ENCODE data around the gene METRN. TPM values are rescaled to one million over a fixed set of nuclear protein-coding genes. Genes with fewer than 3 reads are reported as not detected.

METRN gene
- total RNA-seq, 1 experiment from 2014 or later: 25.2 TPM

- H4K20me1 ChIP-seq (ENCODE audit: insufficient read depth, low read depth, low read length): no peaks in the 10 kb centered on the region
- no peaks in the 10 kb centered on the region for H3K4me1 ChIP-seq (ENCODE audit: low read length)
- no peak for DNase-seq
- no peak overlapping the region for H3K4me3 ChIP-seq (ENCODE audit: low read length)
- H3K27ac ChIP-seq (ENCODE audit: low read length): no peak overlapping the region
- no peaks in the 10 kb centered on the region for H3K79me2 ChIP-seq (ENCODE audit: low read length)
- H3K9me2 ChIP-seq (replicated peaks; ENCODE audit: insufficient read depth, low read length): no peaks in the 10 kb centered on the region
- no peaks in the 10 kb centered on the region for H3K27me3 ChIP-seq (ENCODE audit: low read length)
- no peak overlapping the region for H3K4me2 ChIP-seq (ENCODE audit: low read depth, low read length, poor library complexity, severe bottlenecking)
- H2AFZ ChIP-seq (ENCODE audit: low read length): no peak overlapping the region
- no peaks in the 10 kb centered on the region for H3K9me3 ChIP-seq (ENCODE audit: low read length)
- no peaks in the 10 kb centered on the region for H3K36me3 ChIP-seq (ENCODE audit: insufficient read depth, low read length)
- H3K9ac ChIP-seq (ENCODE audit: low read length): no peak overlapping the region
These were observed 52.9 kb downstream of the METRN start for GRCh38 chr16:767743-768235.

GRCh38 chr16:768428-768827, 53.5 kb downstream of the METRN start:
- Histone ChIP-seq H2AFZ (ENCODE audit: low read length) (no peak overlapping the region), H3K4me3 (ENCODE audit: low read length) (no peak overlapping the region), H3K27ac (ENCODE audit: low read length) (no peak overlapping the region), H3K4me2 (ENCODE audit: low read depth, low read length, poor library complexity, severe bottlenecking) (no peak overlapping the region), H4K20me1 (ENCODE audit: insufficient read depth, low read depth, low read length) (no peaks in the 10 kb centered on the region), H3K9ac (ENCODE audit: low read length) (no peak overlapping the region), H3K36me3 (ENCODE audit: insufficient read depth, low read length) (no peaks in the 10 kb centered on the region), H3K27me3 (ENCODE audit: low read length) (no peaks in the 10 kb centered on the region), H3K79me2 (ENCODE audit: low read length) (no peaks in the 10 kb centered on the region), H3K9me3 (ENCODE audit: low read length) (no peaks in the 10 kb centered on the region), H3K4me1 (ENCODE audit: low read length) (no peaks in the 10 kb centered on the region), H3K9me2 (replicated peaks; ENCODE audit: insufficient read depth, low read length) (no peaks in the 10 kb centered on the region)
- no peak for DNase-seq

Other genes with a start within 250 kb of the METRN start
- gene CAPN15, start 187.4 kb upstream of the METRN start, total RNA-seq (2014; rRNA removed; shearing (Covaris generic); ENCODE audit: low replicate concordance): 26.7 and 51.3 TPM in 2 replicates
- not detected in 2 replicates for gene PRR35, start 154.7 kb upstream of the METRN start, total RNA-seq (2014; rRNA removed; shearing (Covaris generic); ENCODE audit: low replicate concordance)
- gene NHLRC4, start 148.1 kb upstream of the METRN start, total RNA-seq (2014; rRNA removed; shearing (Covaris generic); ENCODE audit: low replicate concordance): 3.7 and 5.9 TPM in 2 replicates
- gene PIGQ, start 145.2 kb upstream of the METRN start, total RNA-seq (2014; rRNA removed; shearing (Covaris generic); ENCODE audit: low replicate concordance): 35.7 and 64.3 TPM in 2 replicates
- gene RAB40C, start 125.1 kb upstream of the METRN start, total RNA-seq (2014; rRNA removed; shearing (Covaris generic); ENCODE audit: low replicate concordance): 5.9 and 11.3 TPM in 2 replicates
- 0.22 TPM in 1 of 2 replicates, not detected in the other for gene WFIKKN1, start 84.1 kb upstream of the METRN start, total RNA-seq (2014; rRNA removed; shearing (Covaris generic); ENCODE audit: low replicate concordance)
- gene METTL26, start 78.8 kb upstream of the METRN start, total RNA-seq (2014; rRNA removed; shearing (Covaris generic); ENCODE audit: low replicate concordance): 149 and 293 TPM in 2 replicates
- 41.7 and 137 TPM in 2 replicates for gene MCRIP2, start 73.3 kb upstream of the METRN start, total RNA-seq (2014; rRNA removed; shearing (Covaris generic); ENCODE audit: low replicate concordance)
- 37.2 and 55.2 TPM in 2 replicates for gene WDR90, start 65.8 kb upstream of the METRN start, total RNA-seq (2014; rRNA removed; shearing (Covaris generic); ENCODE audit: low replicate concordance)
- 73.8 and 114 TPM in 2 replicates for gene RHOT2, start 47.0 kb upstream of the METRN start, total RNA-seq (2014; rRNA removed; shearing (Covaris generic); ENCODE audit: low replicate concordance)
- gene RHBDL1, start 39.4 kb upstream of the METRN start, total RNA-seq (2014; rRNA removed; shearing (Covaris generic); ENCODE audit: low replicate concordance): 3.6 and 15.2 TPM in 2 replicates
- 142 and 145 TPM in 2 replicates for gene STUB1, start 34.7 kb upstream of the METRN start, total RNA-seq (2014; rRNA removed; shearing (Covaris generic); ENCODE audit: low replicate concordance)
- 27.6 and 28.1 TPM in 2 replicates for gene JMJD8, start 30.8 kb upstream of the METRN start, total RNA-seq (2014; rRNA removed; shearing (Covaris generic); ENCODE audit: low replicate concordance)
- gene WDR24, start 24.7 kb upstream of the METRN start, total RNA-seq (2014; rRNA removed; shearing (Covaris generic); ENCODE audit: low replicate concordance): 4.5 and 8.2 TPM in 2 replicates
- 0.48 and 2.1 TPM in 2 replicates for gene FBXL16, start 9.3 kb upstream of the METRN start, total RNA-seq (2014; rRNA removed; shearing (Covaris generic); ENCODE audit: low replicate concordance)
- gene ANTKMT, start 6.0 kb downstream of the METRN start, total RNA-seq (2014; rRNA removed; shearing (Covaris generic); ENCODE audit: low replicate concordance): 19.8 and 53.3 TPM in 2 replicates
- gene CCDC78, start 11.3 kb downstream of the METRN start, total RNA-seq (2014; rRNA removed; shearing (Covaris generic); ENCODE audit: low replicate concordance): 29.4 and 110 TPM in 2 replicates
- gene HAGHL, start 12.0 kb downstream of the METRN start, total RNA-seq (2014; rRNA removed; shearing (Covaris generic); ENCODE audit: low replicate concordance): 57.4 and 159 TPM in 2 replicates
- gene CIAO3, start 25.9 kb downstream of the METRN start, total RNA-seq (2014; rRNA removed; shearing (Covaris generic); ENCODE audit: low replicate concordance): 32.1 and 77.4 TPM in 2 replicates
- 0.47 TPM in 1 of 2 replicates, not detected in the other for gene MSLN, start 45.6 kb downstream of the METRN start, total RNA-seq (2014; rRNA removed; shearing (Covaris generic); ENCODE audit: low replicate concordance)
- 26.6 and 61.1 TPM in 2 replicates for gene RPUSD1, start 73.3 kb downstream of the METRN start, total RNA-seq (2014; rRNA removed; shearing (Covaris generic); ENCODE audit: low replicate concordance)
- 7.9 and 35.2 TPM in 2 replicates for gene CHTF18, start 73.5 kb downstream of the METRN start, total RNA-seq (2014; rRNA removed; shearing (Covaris generic); ENCODE audit: low replicate concordance)
- not detected in 2 replicates for gene GNG13, start 85.6 kb downstream of the METRN start, total RNA-seq (2014; rRNA removed; shearing (Covaris generic); ENCODE audit: low replicate concordance)

Measured in Karpas-422 (cell line).